ENCODE data around the gene WRAP73. TPM values are rescaled to one million over a fixed set of nuclear protein-coding genes. Genes with fewer than 3 reads are reported as not detected.

WRAP73 gene
- total and polyA plus RNA-seq, 4 donors = 12.3 to 22.8 (median 14.9) TPM

- peaks cover 50% of the 10 kb centered on the region for H3K27me3 ChIP-seq (ENCODE audit: control insufficient read depth, insufficient read depth, low read length)
These were observed 1.4 kb upstream of the WRAP73 start for GRCh38 chr1:3651026-3651929.

GRCh38 chr1:3650248-3651025, 534 bp upstream of the WRAP73 start:
- no peak overlapping the region for H3K27ac ChIP-seq (ENCODE audit: low read depth, low read length)
- peak in 2 of 6 donors; percentile 9 to 15 for DNase-seq (ENCODE audit: low read depth in 4 of 6, low spot score in 6 of 6)
- H3K9me3 ChIP-seq (ENCODE audit: control insufficient read depth, insufficient read depth, low read length) = no peaks in the 10 kb centered on the region
- 2% methylated on average over 40 of the region's 50 CpGs for WGBS (ENCODE audit: insufficient coverage)
- H3K4me1 ChIP-seq (ENCODE audit: control insufficient read depth, insufficient read depth, low read length) = peaks cover 28% of the 10 kb centered on the region
- peaks cover 18% of the 10 kb centered on the region for H3K36me3 ChIP-seq (ENCODE audit: control insufficient read depth, insufficient read depth, low read length)
- peaks cover 50% of the 10 kb centered on the region for H3K27me3 ChIP-seq (ENCODE audit: control insufficient read depth, insufficient read depth, low read length)
- no peak overlapping the region for H3K4me3 ChIP-seq (ENCODE audit: low read depth, low read length)

More at GRCh38 chr1:3651026-3651929, 1.4 kb upstream of the WRAP73 start:
- Histone ChIP-seq H3K4me1 (ENCODE audit: control insufficient read depth, insufficient read depth, low read length) (peaks cover 28% of the 10 kb centered on the region), H3K9me3 (ENCODE audit: control insufficient read depth, insufficient read depth, low read length) (no peaks in the 10 kb centered on the region), H3K36me3 (ENCODE audit: control insufficient read depth, insufficient read depth, low read length) (peaks cover 11% of the 10 kb centered on the region), H3K4me3 (ENCODE audit: low read depth, low read length) (no peak overlapping the region), H3K27ac (ENCODE audit: low read depth, low read length) (no peak overlapping the region)
- WGBS (ENCODE audit: insufficient coverage) = 2% methylated on average over 81 of the region's 83 CpGs
- peak in 2 of 6 donors; percentile 12 to 22 for DNase-seq (ENCODE audit: low read depth in 4 of 6, low spot score in 6 of 6)

GRCh38 chr1:3646596-3646995, 3.3 kb downstream of the WRAP73 start:
- H3K36me3 ChIP-seq (ENCODE audit: control insufficient read depth, insufficient read depth, low read length) = peaks cover 40% of the 10 kb centered on the region
- H3K9me3 ChIP-seq (ENCODE audit: control insufficient read depth, insufficient read depth, low read length) = no peaks in the 10 kb centered on the region
- WGBS (ENCODE audit: insufficient coverage) = 92% methylated on average over 9 of the region's 20 CpGs
- H3K27me3 ChIP-seq (ENCODE audit: control insufficient read depth, insufficient read depth, low read length) = peaks cover 16% of the 10 kb centered on the region
- no peak for DNase-seq (ENCODE audit: low read depth in 4 of 6, low spot score in 6 of 6)
- H3K4me3 ChIP-seq (ENCODE audit: low read depth, low read length) = no peak overlapping the region
- H3K27ac ChIP-seq (ENCODE audit: low read depth, low read length) = no peak overlapping the region
- H3K4me1 ChIP-seq (ENCODE audit: control insufficient read depth, insufficient read depth, low read length) = peaks cover 17% of the 10 kb centered on the region

GRCh38 chr1:3645666-3646355, 4.1 kb downstream of the WRAP73 start:
- Histone ChIP-seq H3K27me3 (ENCODE audit: control insufficient read depth, insufficient read depth, low read length) (peaks cover 8% of the 10 kb centered on the region), H3K27ac (ENCODE audit: low read depth, low read length) (no peak overlapping the region), H3K36me3 (ENCODE audit: control insufficient read depth, insufficient read depth, low read length) (peaks cover 48% of the 10 kb centered on the region), H3K4me3 (ENCODE audit: low read depth, low read length) (no peak overlapping the region), H3K9me3 (ENCODE audit: control insufficient read depth, insufficient read depth, low read length) (no peaks in the 10 kb centered on the region), H3K4me1 (ENCODE audit: control insufficient read depth, insufficient read depth, low read length) (peaks cover 10% of the 10 kb centered on the region)
- 86% methylated on average over 16 of the region's 27 CpGs for WGBS (ENCODE audit: insufficient coverage)
- DNase-seq (ENCODE audit: low read depth in 4 of 6, low spot score in 6 of 6) = no peak

GRCh38 chr1:3645247-3645646, 4.7 kb downstream of the WRAP73 start:
- H3K27me3 ChIP-seq (ENCODE audit: control insufficient read depth, insufficient read depth, low read length) = peaks cover 3% of the 10 kb centered on the region
- DNase-seq (ENCODE audit: low read depth in 4 of 6, low spot score in 6 of 6) = no peak

GRCh38 chr1:3644273-3644672, 5.6 kb downstream of the WRAP73 start:
- H3K4me1 ChIP-seq (ENCODE audit: control insufficient read depth, insufficient read depth, low read length) = peaks cover 1% of the 10 kb centered on the region
- H3K27me3 ChIP-seq (ENCODE audit: control insufficient read depth, insufficient read depth, low read length) = no peaks in the 10 kb centered on the region
- WGBS (ENCODE audit: insufficient coverage) = 98% methylated on average over 16 of the region's 25 CpGs
- no peak overlapping the region for H3K27ac ChIP-seq (ENCODE audit: low read depth, low read length)
- H3K4me3 ChIP-seq (ENCODE audit: low read depth, low read length) = no peak overlapping the region
- no peaks in the 10 kb centered on the region for H3K9me3 ChIP-seq (ENCODE audit: control insufficient read depth, insufficient read depth, low read length)
- DNase-seq (ENCODE audit: low read depth in 4 of 6, low spot score in 6 of 6) = no peak
- peaks cover 63% of the 10 kb centered on the region for H3K36me3 ChIP-seq (ENCODE audit: control insufficient read depth, insufficient read depth, low read length)

More at GRCh38 chr1:3645247-3645646, 4.7 kb downstream of the WRAP73 start:
- peaks cover 54% of the 10 kb centered on the region for H3K36me3 ChIP-seq (ENCODE audit: control insufficient read depth, insufficient read depth, low read length)
- no peak overlapping the region for H3K27ac ChIP-seq (ENCODE audit: low read depth, low read length)
- H3K4me3 ChIP-seq (ENCODE audit: low read depth, low read length) = no peak overlapping the region
- no peaks in the 10 kb centered on the region for H3K9me3 ChIP-seq (ENCODE audit: control insufficient read depth, insufficient read depth, low read length)
- WGBS (ENCODE audit: insufficient coverage) = 91% methylated on average over 25 of the region's 43 CpGs
- H3K4me1 ChIP-seq (ENCODE audit: control insufficient read depth, insufficient read depth, low read length) = peaks cover 4% of the 10 kb centered on the region

GRCh38 chr1:3642919-3643675, 6.8 kb downstream of the WRAP73 start:
- DNase-seq (ENCODE audit: low read depth in 4 of 6, low spot score in 6 of 6) = no peak
- WGBS (ENCODE audit: insufficient coverage) = 72% methylated on average over 24 of the region's 43 CpGs
- peaks cover 74% of the 10 kb centered on the region for H3K36me3 ChIP-seq (ENCODE audit: control insufficient read depth, insufficient read depth, low read length)

GRCh38 chr1:3641816-3642215, 8.1 kb downstream of the WRAP73 start:
- WGBS (ENCODE audit: insufficient coverage) = 100% methylated on average over 4 of the region's 11 CpGs
- Histone ChIP-seq H3K9me3 (ENCODE audit: control insufficient read depth, insufficient read depth, low read length) (no peaks in the 10 kb centered on the region), H3K36me3 (ENCODE audit: control insufficient read depth, insufficient read depth, low read length) (peaks cover 81% of the 10 kb centered on the region), H3K27ac (ENCODE audit: low read depth, low read length) (no peak overlapping the region), H3K4me3 (ENCODE audit: low read depth, low read length) (no peak overlapping the region), H3K4me1 (ENCODE audit: control insufficient read depth, insufficient read depth, low read length) (no peaks in the 10 kb centered on the region), H3K27me3 (ENCODE audit: control insufficient read depth, insufficient read depth, low read length) (no peaks in the 10 kb centered on the region)
- no peak for DNase-seq (ENCODE audit: low read depth in 4 of 6, low spot score in 6 of 6)

More at GRCh38 chr1:3642919-3643675, 6.8 kb downstream of the WRAP73 start:
- no peaks in the 10 kb centered on the region for H3K9me3 ChIP-seq (ENCODE audit: control insufficient read depth, insufficient read depth, low read length)
- no peaks in the 10 kb centered on the region for H3K27me3 ChIP-seq (ENCODE audit: control insufficient read depth, insufficient read depth, low read length)
- no peak overlapping the region for H3K4me3 ChIP-seq (ENCODE audit: low read depth, low read length)
- H3K4me1 ChIP-seq (ENCODE audit: control insufficient read depth, insufficient read depth, low read length) = no peaks in the 10 kb centered on the region
- H3K27ac ChIP-seq (ENCODE audit: low read depth, low read length) = no peak overlapping the region

All from spinal cord (tissue), 10 donors.